Hematopoietic multipotent progenitor cell treated with erythropoietin and hydrocortisone succinate and interleukin-3 and kit ligand, for 15 days (in vitro differentiated cells): Measurements from ENCODE around the gene TFF1.

ENCODE experiments used
- DNase-seq: peaks from one replicate; pipeline ENCODE4 v3.0.0-alpha.2; 2015; ENCODE audit warnings: low spot score

Gene TFF1

DNA sequence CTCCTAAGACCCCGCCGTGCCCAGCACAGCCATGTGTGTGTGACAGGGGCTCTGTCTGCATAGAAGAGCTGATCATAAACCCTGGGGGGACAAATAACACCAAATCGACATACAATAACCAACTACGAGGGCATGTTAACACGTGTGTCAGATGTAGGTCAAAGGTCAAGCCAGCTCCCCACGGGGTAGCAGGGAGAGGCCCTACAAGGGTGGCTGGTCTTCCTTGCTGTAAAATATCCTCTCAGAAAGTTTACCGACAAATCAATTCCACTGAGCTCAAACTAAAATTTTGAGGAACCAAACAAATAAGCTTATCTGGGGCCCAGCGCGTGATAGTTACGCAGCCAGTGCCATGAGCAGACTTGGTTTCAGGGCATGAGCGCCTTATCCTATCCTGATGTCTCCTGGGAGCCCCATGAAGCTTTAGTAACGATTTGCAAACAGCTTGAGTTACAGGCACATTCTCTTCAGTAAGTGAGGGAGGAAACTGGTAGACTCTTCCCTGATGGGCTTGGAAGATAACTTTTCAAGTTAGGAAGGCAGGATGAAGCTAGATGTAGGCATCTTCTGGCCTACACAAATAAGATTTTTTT is 32.2 kb upstream of the TFF1 start:
- no peak for DNase-seq

- no peak for DNase-seq
Observed at GRCh38 chr21:42397746-42398394, 31.5 kb upstream of the TFF1 start.

DNA sequence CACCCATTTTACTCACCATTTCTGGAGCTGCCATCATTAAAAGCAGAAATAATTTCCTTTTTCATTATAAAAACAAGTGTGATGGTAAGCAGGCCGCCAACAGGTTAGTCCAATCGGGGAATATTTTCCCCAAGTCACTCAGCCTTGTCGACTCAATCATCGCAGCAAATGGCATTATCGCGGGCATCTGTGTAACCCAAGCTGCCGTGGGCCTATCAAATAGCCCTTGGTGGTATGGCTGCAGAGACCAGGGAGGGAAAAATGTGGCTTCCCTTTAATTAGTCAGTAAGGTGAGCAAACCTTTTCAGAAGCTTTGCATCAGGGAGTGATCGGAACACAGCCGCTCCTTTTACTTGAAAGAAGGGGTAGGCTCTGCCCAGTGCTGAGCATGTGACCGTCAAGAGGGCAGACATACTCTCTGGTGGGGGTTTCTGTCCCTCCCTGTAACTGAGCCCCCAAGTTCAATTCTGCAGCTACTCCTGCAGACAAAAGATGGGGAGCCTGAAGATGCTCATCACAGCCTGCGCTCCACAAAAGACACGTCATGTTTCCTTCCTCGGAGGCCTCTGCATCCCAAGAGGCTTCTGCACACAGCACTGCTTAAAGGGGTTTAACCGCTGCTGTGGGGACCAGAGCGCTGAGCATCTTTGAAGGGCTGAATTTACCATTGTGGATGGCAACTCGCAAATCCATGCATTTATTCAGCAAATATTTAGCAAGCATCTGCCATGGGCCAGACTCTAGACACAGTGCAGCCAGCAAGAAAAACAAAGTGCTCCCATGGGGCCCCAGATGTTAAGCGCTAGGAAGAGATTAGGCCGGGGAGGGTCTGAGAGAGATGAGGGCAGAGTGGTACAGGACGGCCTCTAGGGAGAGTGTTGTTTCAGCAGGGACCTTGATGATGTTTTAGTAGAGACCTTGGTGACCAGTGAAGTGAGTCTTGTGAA is 30.7 kb upstream of the TFF1 start:
- no peak for DNase-seq

GRCh38 chr21:42395905-42396651 is 29.7 kb upstream of the TFF1 start, which contains the start of gene TMPRSS3:
TSS of gene TMPRSS3 (minus strand) at chr21:42396052. CDS start at chr21:42395417, 635 bp downstream.
- DNase-seq, result no peak

GRCh38 chr21:42395302-42395701 is 29.0 kb upstream of the TFF1 start:
- DNase-seq, result no peak

GRCh38 chr21:42393443-42393950 is 27.2 kb upstream of the TFF1 start:
- no peak for DNase-seq

DNA sequence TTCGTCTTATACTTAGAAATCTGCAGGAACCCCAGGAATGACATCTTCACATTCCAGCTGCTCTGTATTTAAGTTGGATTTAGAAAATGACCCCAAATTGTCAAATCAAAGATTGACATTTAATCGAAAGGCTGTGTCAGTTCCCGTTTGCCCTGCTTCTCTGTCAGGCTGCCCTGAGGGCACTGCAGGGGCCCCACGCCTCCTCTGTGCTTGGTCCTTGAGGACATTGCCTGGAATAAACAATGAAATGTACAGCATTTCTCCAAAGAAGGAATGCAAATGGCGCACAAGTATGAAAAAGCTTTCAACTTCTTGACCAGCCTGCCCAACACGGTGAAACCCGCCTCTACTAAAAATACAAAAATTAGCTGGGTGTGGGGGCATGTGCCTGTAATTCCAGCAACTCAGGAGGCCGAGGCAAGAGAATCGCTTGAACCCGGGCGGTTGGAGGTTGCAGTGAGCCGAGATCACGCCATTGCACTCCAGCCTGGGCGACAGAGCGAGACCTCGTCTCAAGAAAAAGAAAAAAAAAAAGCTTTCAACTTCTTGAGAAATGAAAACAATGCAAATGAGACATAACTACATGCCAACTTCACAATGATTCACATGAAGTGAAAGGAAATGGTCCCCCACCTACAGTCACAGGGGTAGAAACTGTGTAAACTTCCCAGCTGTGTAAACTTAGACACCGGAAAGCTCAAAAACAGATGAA is 26.6 kb upstream of the TFF1 start:
- DNase-seq, result no peak

GRCh38 chr21:42391297-42391696 is 25.0 kb upstream of the TFF1 start:
- no peak for DNase-seq

DNA sequence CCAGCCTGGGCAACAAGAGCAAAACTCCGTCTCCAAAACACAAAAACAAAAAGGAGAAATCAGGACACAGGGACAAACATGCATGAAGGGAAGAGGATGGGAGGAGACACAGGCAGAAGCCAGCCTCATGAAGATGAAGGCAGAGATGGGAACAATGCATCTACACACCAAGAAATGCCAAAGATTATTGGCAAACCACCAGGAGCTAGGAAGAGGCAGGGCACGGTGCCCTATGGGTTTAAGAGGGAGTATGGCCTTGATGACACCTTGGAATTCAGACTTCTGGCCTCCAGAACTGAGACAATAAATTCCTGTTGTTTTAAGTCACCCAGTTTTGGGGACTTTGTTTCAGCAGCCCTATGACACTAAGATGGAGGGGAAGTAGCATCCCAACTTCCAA is 24.4 kb upstream of the TFF1 start:
- DNase-seq, result no peak

- no peak for DNase-seq
Observed at GRCh38 chr21:42390193-42390592, 23.9 kb upstream of the TFF1 start.

DNA sequence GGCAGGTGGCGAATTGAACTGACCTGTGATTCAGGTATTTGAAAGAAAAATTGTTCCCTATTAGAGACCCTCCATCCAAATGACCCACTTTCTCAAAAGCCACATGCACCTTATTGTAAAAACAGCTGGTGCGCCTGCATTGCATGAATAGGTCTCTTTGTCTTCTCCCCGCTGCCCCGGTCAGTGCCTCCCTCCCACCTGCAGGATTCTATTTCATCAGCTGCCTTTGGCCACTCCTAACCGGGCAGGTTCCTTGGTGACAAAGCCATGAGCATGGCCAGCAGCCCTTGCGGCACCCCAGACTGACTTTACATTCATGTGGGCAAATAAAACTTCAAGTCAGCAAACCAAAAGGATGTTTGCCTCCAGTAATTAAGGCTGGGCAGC is 23.1 kb upstream of the TFF1 start:
- DNase-seq, result no peak

GRCh38 chr21:42388740-42389448 is 22.6 kb upstream of the TFF1 start:
- DNase-seq, result no peak

- no peak for DNase-seq
Observed at GRCh38 chr21:42387843-42388340, 21.6 kb upstream of the TFF1 start.

DNA sequence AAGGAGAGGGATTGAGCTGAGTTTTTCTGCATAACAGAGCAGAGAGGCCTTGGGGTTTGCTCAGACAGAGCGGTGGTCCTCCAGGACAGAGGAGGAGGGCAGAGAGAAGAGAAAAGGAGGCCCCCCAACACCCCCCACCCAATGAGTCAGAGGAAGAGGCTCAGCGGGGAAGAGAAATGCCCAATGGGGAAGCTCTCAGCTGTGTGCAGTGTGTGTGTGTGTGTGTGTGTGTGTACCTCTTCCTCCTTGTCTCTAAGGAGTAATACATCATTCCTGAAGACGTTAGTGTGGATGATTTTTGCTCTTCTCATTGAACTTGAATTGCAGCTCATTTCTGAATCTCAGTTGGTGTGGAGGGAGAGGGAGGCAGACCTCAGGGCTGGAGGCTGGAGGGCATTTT is 20.8 kb upstream of the TFF1 start:
- no peak for DNase-seq

DNA sequence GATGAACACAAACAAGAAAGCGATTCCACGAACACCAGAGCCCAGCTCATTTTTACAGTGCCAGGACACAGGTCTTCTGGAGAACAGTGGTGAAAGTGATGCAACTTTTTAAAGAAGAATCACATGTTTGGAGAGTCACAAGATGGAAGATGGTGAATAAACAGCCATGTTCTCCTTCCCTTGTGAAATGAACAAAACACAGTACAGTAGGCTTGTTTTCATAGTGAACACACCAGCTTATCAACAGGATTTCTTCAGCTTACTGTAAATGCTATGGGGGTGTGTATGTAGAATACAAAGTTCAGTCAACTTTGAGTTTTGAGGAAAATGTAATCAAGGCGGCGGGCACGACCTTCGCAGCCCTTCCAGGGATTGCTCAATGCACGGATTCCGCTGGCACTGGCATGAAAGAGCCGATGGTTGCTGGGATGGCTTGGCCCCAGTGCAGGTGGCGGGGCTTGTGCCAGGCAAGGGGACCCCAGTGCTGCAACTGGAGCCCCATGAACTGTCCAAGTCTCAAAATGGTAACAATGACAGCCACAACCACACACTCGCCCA is 19.8 kb upstream of the TFF1 start:
- DNase-seq, result no peak

DNA sequence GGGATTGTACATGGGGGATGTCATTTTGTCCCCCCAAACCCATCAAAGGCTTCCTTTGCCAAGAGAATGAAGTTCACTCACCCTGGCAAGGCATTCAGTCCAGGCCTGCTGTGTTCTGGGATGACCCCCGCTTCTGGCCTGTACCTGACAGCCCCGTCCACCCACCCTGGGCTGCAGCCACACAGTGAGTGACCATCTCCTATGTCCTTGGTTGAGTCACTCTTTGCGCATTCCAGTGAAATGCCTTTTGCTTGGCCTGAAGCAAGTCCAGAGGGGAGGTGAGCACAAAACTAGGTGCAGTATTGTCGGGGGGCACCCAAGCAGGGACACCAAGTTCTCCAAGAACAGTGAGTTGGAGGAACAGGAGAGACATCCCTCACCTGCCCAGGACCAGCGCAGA is 19.3 kb upstream of the TFF1 start:
- DNase-seq, result no peak

DNA sequence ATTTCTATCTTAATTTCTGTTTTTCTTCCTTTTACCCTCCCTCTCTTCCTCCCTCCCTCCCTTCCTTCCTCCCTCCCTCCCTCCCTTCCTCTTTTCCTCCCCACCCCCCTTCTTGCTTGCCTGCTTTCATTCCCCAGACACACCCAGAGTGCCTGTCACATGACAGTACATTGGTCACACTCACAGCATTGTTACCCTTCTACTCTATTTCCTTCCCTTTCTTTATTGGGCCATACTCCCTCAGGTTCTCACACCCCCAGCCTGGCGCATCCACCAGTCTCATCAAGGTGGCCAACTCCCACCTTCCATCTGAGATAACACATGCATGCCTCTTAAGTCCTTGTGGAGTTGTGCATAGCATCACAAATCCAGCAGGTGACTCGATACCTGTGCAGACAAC is 18.7 kb upstream of the TFF1 start:
- DNase-seq, result no peak

GRCh38 chr21:42384156-42384945 is 18.0 kb upstream of the TFF1 start:
- no peak for DNase-seq

- no peak for DNase-seq
Observed at GRCh38 chr21:42383331-42383730, 17.0 kb upstream of the TFF1 start.
